Measurements from ENCODE around the gene GOLGA8H. TPM values are rescaled to one million over a fixed set of nuclear protein-coding genes. Genes with fewer than 3 reads are reported as not detected.

GOLGA8H gene
- total RNA-seq, 2 donors from 2014 or later, result 0.55 to 1.7 TPM

Other genes with a start within 250 kb of the GOLGA8H start
- 1 to 10 TPM; 2.4 to 4.8 TPM for gene CHRFAM7A, start 210.5 kb upstream of the GOLGA8H start, total RNA-seq
- gene GOLGA8R, start 189.8 kb upstream of the GOLGA8H start, total RNA-seq, result 10 to 100 TPM; 53.4 to 70.9 TPM
- gene GOLGA8Q, start 52.0 kb upstream of the GOLGA8H start, total RNA-seq, result 10 to 100 TPM; 27.5 to 28.6 TPM